Measurements from ENCODE around the gene FZD1.

- TF ChIP-seq CTCF (IDR thresholded peaks at IDR 0.05 in 8 of 11, conservative IDR thresholded peaks at IDR 0.05 in 3 of 11) (no peak), POLR2A (IDR thresholded peaks at IDR 0.05) (no peak), POLR2AphosphoS5 (IDR thresholded peaks at IDR 0.05) (no peak)
These were observed 34.1 kb upstream of the FZD1 start for GRCh38 chr7:91230100-91230499.
